Anterior cingulate cortex (tissue), 58 donors: ENCODE data around the gene ABCB7.
A peak's percentile ranks its signal among the peaks of the same experiment; 100 is the strongest.
"Not testable (repeated sequence)": the region's sequence is repeated elsewhere in the genome, so short reads cannot be mapped to it uniquely, and the experiment has no call there.

Experiments used
- DNase-seq, 58 donors: peaks; one replicate each; lab custom pipeline; 2025; lab: John Stamatoyannopoulos, UW

The ABCB7 gene

GRCh38 chrX:75107863-75108509, 48.1 kb downstream of the ABCB7 start:
- no peak for DNase-seq

GRCh38 chrX:75106772-75107171, 49.3 kb downstream of the ABCB7 start:
- no peak for DNase-seq

GRCh38 chrX:75096331-75096730, 59.8 kb downstream of the ABCB7 start:
- DNase-seq = no peak

- DNase-seq = peak in 3 of 58 donors; percentile 0
These were observed 69.3 kb downstream of the ABCB7 start for GRCh38 chrX:75086731-75087195.

GRCh38 chrX:75084757-75085156, 71.3 kb downstream of the ABCB7 start:
- DNase-seq = no peak

- no peak for DNase-seq
These were observed 79.7 kb downstream of the ABCB7 start for GRCh38 chrX:75076429-75076828.

- DNase-seq = no peak
These were observed 81.6 kb downstream of the ABCB7 start for GRCh38 chrX:75074475-75074874.

GRCh38 chrX:75071334-75071733, 84.7 kb downstream of the ABCB7 start:
- no peak for DNase-seq

- DNase-seq = no peak
These were observed 88.2 kb downstream of the ABCB7 start for GRCh38 chrX:75067931-75068330.

- DNase-seq = no peak
These were observed 94.4 kb downstream of the ABCB7 start for GRCh38 chrX:75061701-75062100.

GRCh38 chrX:75051047-75051446, 105.0 kb downstream of the ABCB7 start:
- no peak for DNase-seq

- DNase-seq = no peak
These were observed 110.7 kb downstream of the ABCB7 start for GRCh38 chrX:75045369-75045768.

GRCh38 chrX:75044142-75044541, 111.9 kb downstream of the ABCB7 start:
- not testable (repeated sequence) for DNase-seq

GRCh38 chrX:75038925-75039324, 117.2 kb downstream of the ABCB7 start:
- DNase-seq = no peak
